WTC11 (cell line): ENCODE results near the gene OR14I1. TPM values are rescaled to one million over a fixed set of nuclear protein-coding genes. Genes with fewer than 3 reads are reported as not detected.

Source experiments
- ATAC-seq: fragments of 200-7000 bp; cut with Tn5 transposase; 2 replicates; pipeline ENCODE4 v1.10.0; 2021; ENCODE audit warnings: mild to moderate bottlenecking, moderate library complexity
- CTCF ChIA-PET: fragments of 300-600 bp; sonication (Branson Sonifier 250); formaldehyde crosslinking; loops from one replicate; lab custom pipeline; 2021; ENCODE audit warnings: antibody characterized with exemption; lab: Charles Lee
- POLR2A ChIA-PET: fragments of 350-600 bp; sonication (Branson Sonifier 250); formaldehyde crosslinking; loops from one replicate; lab custom pipeline; 2021; ENCODE audit warnings: antibody characterized with exemption; lab: Charles Lee
- DNase-seq: peaks from one replicate; pipeline ENCODE4 v3.0.0; 2021; ENCODE audit warnings: low spot score
- H3K27ac Mint-ChIP-seq: 2 replicates; pipeline ENCODE4 v1.8.0; 2021; ENCODE audit warnings: mixed read lengths
- H3K27me3 Mint-ChIP-seq: 2 replicates; pipeline ENCODE4 v1.8.0; 2021; ENCODE audit warnings: low read depth, mild to moderate bottlenecking, moderate library complexity, mixed read lengths
- H3K36me3 Mint-ChIP-seq: 2 replicates; pipeline ENCODE4 v1.8.0; 2021; ENCODE audit warnings: mixed read lengths
- H3K4me1 Mint-ChIP-seq: 2 replicates; pipeline ENCODE4 v1.8.0; 2022; ENCODE audit warnings: mixed read lengths
- H3K4me3 Mint-ChIP-seq: 2 replicates; pipeline ENCODE4 v1.8.0; 2021; ENCODE audit warnings: mild to moderate bottlenecking, moderate library complexity, mixed read lengths
- H3K9me3 Mint-ChIP-seq: 2 replicates; pipeline ENCODE4 v1.8.0; 2021; ENCODE audit warnings: mixed read lengths
- ARID4B ChIP-seq: sonication (generic); formaldehyde crosslinking; IDR thresholded peaks from 2 replicates; pipeline ENCODE4 v1.8.0; 2023; ENCODE audit warnings: missing genetic modification reagents, mild to moderate bottlenecking, borderline replicate concordance
- ERG ChIP-seq: fragments of 250-450 bp; sonication (Bioruptor Pico); IDR thresholded peaks from 2 replicates; pipeline ENCODE4 v1.8.0; 2021; ENCODE audit warnings: mild to moderate bottlenecking
- HMGXB4 ChIP-seq: sonication (generic); formaldehyde crosslinking; IDR thresholded peaks from 2 replicates; pipeline ENCODE4 v1.8.1; 2023; ENCODE audit warnings: mild to moderate bottlenecking, moderate library complexity, missing genetic modification reagents
- PRDM15 ChIP-seq: sonication (generic); formaldehyde crosslinking; IDR thresholded peaks from 2 replicates; pipeline ENCODE4 v1.8.0; 2022; ENCODE audit warnings: missing genetic modification reagents
- STAT6 ChIP-seq: sonication (generic); formaldehyde crosslinking; conservative IDR thresholded peaks from 2 replicates; pipeline ENCODE4 v1.8.1; 2023; ENCODE audit warnings: mild to moderate bottlenecking, low read depth, missing genetic modification reagents, moderate library complexity
- ZNF263 ChIP-seq: sonication (generic); formaldehyde crosslinking; IDR thresholded peaks from 2 replicates; pipeline ENCODE4 v1.8.1; 2022; ENCODE audit warnings: low read depth, mild to moderate bottlenecking, moderate library complexity, missing genetic modification reagents
- ZNF425 ChIP-seq: fragments of 250-450 bp; sonication (Bioruptor Pico); conservative IDR thresholded peaks from 2 replicates; pipeline ENCODE4 v1.9.0; 2021; ENCODE audit warnings: mild to moderate bottlenecking
- total RNA-seq: library from RNA; stranded (reverse); gene quantifications from 3 replicates; pipeline ENCODE4 v1.2.3, GENCODE V29; 2021

Gene OR14I1
- total RNA-seq, 1 experiment from 2014 or later: not detected

- no peak for TF ChIP-seq ZNF425 (CRISPR knock-in tag)
- no peak for TF ChIP-seq PRDM15
- no peak for TF ChIP-seq ERG (CRISPR knock-in tag)
- TF ChIP-seq ZNF263 (CRISPR knock-in tag): no peak
These were observed 34.4 kb upstream of the OR14I1 start (continued) for GRCh38 chr1:248736977-248737376.

GRCh38 chr1:248733566-248733965, 31.0 kb upstream of the OR14I1 start:
- Mint-ChIP-seq H3K4me1 (no peaks in the 10 kb centered on the region), H3K27me3 (peaks cover 10% of the 10 kb centered on the region), H3K9me3 (peaks cover 91% of the 10 kb centered on the region), H3K4me3 (no peak overlapping the region), H3K27ac (no peak overlapping the region), H3K36me3 (peaks cover 58% of the 10 kb centered on the region)
- CTCF ChIA-PET: no interaction called here
- TF ChIP-seq STAT6 (no peak), HMGXB4 (CRISPR knock-in tag) (no peak), ARID4B (CRISPR knock-in tag) (no peak)
- POLR2A ChIA-PET: no interaction called here
- no peak for DNase-seq
- no peak for ATAC-seq
